ENCODE results near the gene ATG9A. TPM values are rescaled to one million over a fixed set of nuclear protein-coding genes. Genes with fewer than 3 reads are reported as not detected.

Gene ATG9A
- total RNA-seq, 5 donors from 2014 or later (not counting 1 experiment from before 2014, with no cell fraction given): 52.5 to 72.9 (median 57.6) TPM

GRCh38 chr2:219216535-219216915 is 12.9 kb downstream of the ATG9A start:
- WGBS (ENCODE audit: insufficient coverage): 88% methylated on average over 5 of the region's 6 CpGs
- Mint-ChIP-seq H3K4me3 (peak overlapping the region in 1 of 3 donors; percentile 83), H3K9me3 (no peaks in the 10 kb centered on the region), H3K4me1 (peaks cover 14 to 27% (median 20%) of the 10 kb centered on the region in 3 donors), H3K27ac (peak overlapping the region in 1 of 2 donors; percentile 71), H3K27me3 (no peaks in the 10 kb centered on the region), H3K36me3 (peaks cover 15% of the 10 kb centered on the region)
- ATAC-seq (replicated peaks in 1 of 4): no peak
- Histone ChIP-seq H3K4me3 (ENCODE audit: control insufficient read depth in 1 of 2, extremely low read depth in 1 of 2, low read length in 1 of 2) (no peak overlapping the region), H3K27ac (ENCODE audit: low read length) (no peak overlapping the region), H3K27me3 (replicated peaks in 1 of 2; ENCODE audit: control insufficient read depth in 2 of 2, extremely low read depth in 1 of 2, insufficient read depth in 2 of 2, low read length in 1 of 2) (no peaks in the 10 kb centered on the region), H3K9me3 (no peaks in the 10 kb centered on the region), H3K4me1 (ENCODE audit: control insufficient read depth in 1 of 2, extremely low read depth in 1 of 2, insufficient read depth in 2 of 2, low read length in 2 of 2) (peaks cover 4 to 25% of the 10 kb centered on the region in 2 experiments), H3K36me3 (ENCODE audit: control insufficient read depth in 2 of 2, extremely low read depth in 1 of 2, insufficient read depth in 1 of 2, low read length in 1 of 2) (peaks cover 7 to 20% of the 10 kb centered on the region in 2 donors)
- ChIA-PET CTCF (interaction anchor here (0.6 to 1.1 kb wide), 4 partner anchors 19 to 60 kb away, joined by 3 to 7 read pairs (median 3); partner anchors contain the start of gene SLC23A3 (in 1 of the 2)), POLR2A (no interaction called here)
- DNase-seq: no peak

GRCh38 chr2:219215871-219216534 is 13.4 kb downstream of the ATG9A start:
- peaks cover 2 to 15% of the 10 kb centered on the region in 2 donors for H3K36me3 ChIP-seq (ENCODE audit: control insufficient read depth in 2 of 2, extremely low read depth in 1 of 2, insufficient read depth in 1 of 2, low read length in 1 of 2)
- H3K27ac ChIP-seq (ENCODE audit: low read length): no peak overlapping the region
- 89% methylated on average over 19 of the region's 27 CpGs for WGBS (ENCODE audit: insufficient coverage)
- Mint-ChIP-seq H3K4me3 (no peak overlapping the region), H3K9me3 (no peaks in the 10 kb centered on the region), H3K36me3 (peaks cover 10% of the 10 kb centered on the region), H3K27ac (no peak overlapping the region), H3K4me1 (peaks cover 19 to 32% (median 23%) of the 10 kb centered on the region in 3 donors), H3K27me3 (no peaks in the 10 kb centered on the region)
- no peak overlapping the region for H3K4me3 ChIP-seq (ENCODE audit: control insufficient read depth in 1 of 2, extremely low read depth in 1 of 2, low read length in 1 of 2)
- ChIA-PET CTCF (interaction anchor here in 1 of 2 donors (0.6 to 1.1 kb wide), 3 partner anchors 45 to 59 kb away, joined by 3 read pairs; partner anchors contain the start of gene SLC23A3), POLR2A (no interaction called here)
- H3K4me1 ChIP-seq (ENCODE audit: control insufficient read depth in 1 of 2, extremely low read depth in 1 of 2, insufficient read depth in 2 of 2, low read length in 2 of 2): peaks cover 4 to 29% of the 10 kb centered on the region in 2 experiments
- no peaks in the 10 kb centered on the region for H3K27me3 ChIP-seq (replicated peaks in 1 of 2; ENCODE audit: control insufficient read depth in 2 of 2, extremely low read depth in 1 of 2, insufficient read depth in 2 of 2, low read length in 1 of 2)
- DNase-seq (no peak), ATAC-seq (replicated peaks in 1 of 4) (no peak)
- H3K9me3 ChIP-seq: no peaks in the 10 kb centered on the region

- WGBS (ENCODE audit: insufficient coverage): 93% methylated on average over 2 of the region's 6 CpGs
- DNase-seq: no peak
- CTCF ChIA-PET: no interaction called here
- H3K27me3 Mint-ChIP-seq: no peaks in the 10 kb centered on the region
- H3K4me3 Mint-ChIP-seq: no peak overlapping the region
- peak overlapping the region in 1 of 2 donors; percentile 45 for H3K27ac Mint-ChIP-seq
- Histone ChIP-seq H3K9me3 (no peaks in the 10 kb centered on the region), H3K4me3 (ENCODE audit: control insufficient read depth in 1 of 2, extremely low read depth in 1 of 2, low read length in 1 of 2) (no peak overlapping the region), H3K36me3 (ENCODE audit: control insufficient read depth in 2 of 2, extremely low read depth in 1 of 2, insufficient read depth in 1 of 2, low read length in 1 of 2) (peaks cover 0 to 6% of the 10 kb centered on the region in 2 donors), H3K27ac (ENCODE audit: low read length) (no peak overlapping the region), H3K4me1 (ENCODE audit: control insufficient read depth in 1 of 2, extremely low read depth in 1 of 2, insufficient read depth in 2 of 2, low read length in 2 of 2) (peaks cover 4 to 41% of the 10 kb centered on the region in 2 experiments), H3K27me3 (replicated peaks in 1 of 2; ENCODE audit: control insufficient read depth in 2 of 2, extremely low read depth in 1 of 2, insufficient read depth in 2 of 2, low read length in 1 of 2) (no peaks in the 10 kb centered on the region)
- H3K4me1 Mint-ChIP-seq: peaks cover 31 to 40% (median 31%) of the 10 kb centered on the region in 3 donors
- ATAC-seq (replicated peaks in 1 of 4): no peak
- POLR2A ChIA-PET: no interaction called here
- no peaks in the 10 kb centered on the region for H3K9me3 Mint-ChIP-seq
- peaks cover 3% of the 10 kb centered on the region for H3K36me3 Mint-ChIP-seq
These were observed 14.7 kb downstream of the ATG9A start for GRCh38 chr2:219214786-219215185.

- H3K36me3 ChIP-seq (ENCODE audit: control insufficient read depth in 2 of 2, extremely low read depth in 1 of 2, insufficient read depth in 1 of 2, low read length in 1 of 2): peaks cover 0 to 12% of the 10 kb centered on the region in 2 donors
- H3K27me3 Mint-ChIP-seq: no peaks in the 10 kb centered on the region
- ChIA-PET CTCF (no interaction called here), POLR2A (no interaction called here)
- no peak overlapping the region for H3K27ac ChIP-seq (ENCODE audit: low read length)
- no peaks in the 10 kb centered on the region for H3K9me3 ChIP-seq
- H3K36me3 Mint-ChIP-seq: peaks cover 3% of the 10 kb centered on the region
- H3K4me1 ChIP-seq (ENCODE audit: control insufficient read depth in 1 of 2, extremely low read depth in 1 of 2, insufficient read depth in 2 of 2, low read length in 2 of 2): peaks cover 6 to 41% of the 10 kb centered on the region in 2 experiments
- H3K4me1 Mint-ChIP-seq: peaks cover 30 to 39% (median 32%) of the 10 kb centered on the region in 3 donors
- H3K4me3 Mint-ChIP-seq: no peak overlapping the region
- ATAC-seq (replicated peaks in 1 of 4): no peak
- 97% methylated on average over 7 of the region's 15 CpGs for WGBS (ENCODE audit: insufficient coverage)
- no peak overlapping the region for H3K4me3 ChIP-seq (ENCODE audit: control insufficient read depth in 1 of 2, extremely low read depth in 1 of 2, low read length in 1 of 2)
- DNase-seq: no peak
- no peaks in the 10 kb centered on the region for H3K9me3 Mint-ChIP-seq
- H3K27ac Mint-ChIP-seq: no peak overlapping the region
- no peaks in the 10 kb centered on the region for H3K27me3 ChIP-seq (replicated peaks in 1 of 2; ENCODE audit: control insufficient read depth in 2 of 2, extremely low read depth in 1 of 2, insufficient read depth in 2 of 2, low read length in 1 of 2)
These were observed 15.3 kb downstream of the ATG9A start for GRCh38 chr2:219214141-219214540.

- POLR2A ChIA-PET: no interaction called here
- no peaks in the 10 kb centered on the region for H3K9me3 ChIP-seq
- H3K4me3 ChIP-seq (ENCODE audit: control insufficient read depth in 1 of 2, extremely low read depth in 1 of 2, low read length in 1 of 2): no peak overlapping the region
- Mint-ChIP-seq H3K4me3 (no peak overlapping the region), H3K4me1 (peaks cover 32 to 41% (median 35%) of the 10 kb centered on the region in 3 donors), H3K27ac (peak overlapping the region in 1 of 2 donors; percentile 44), H3K9me3 (no peaks in the 10 kb centered on the region), H3K36me3 (peaks cover 3% of the 10 kb centered on the region), H3K27me3 (no peaks in the 10 kb centered on the region)
- peaks cover 6 to 42% of the 10 kb centered on the region in 2 experiments for H3K4me1 ChIP-seq (ENCODE audit: control insufficient read depth in 1 of 2, extremely low read depth in 1 of 2, insufficient read depth in 2 of 2, low read length in 2 of 2)
- peaks cover 0 to 17% of the 10 kb centered on the region in 2 donors for H3K36me3 ChIP-seq (ENCODE audit: control insufficient read depth in 2 of 2, extremely low read depth in 1 of 2, insufficient read depth in 1 of 2, low read length in 1 of 2)
- WGBS (ENCODE audit: insufficient coverage): 95% methylated on average over 10 of the region's 10 CpGs
- ATAC-seq (replicated peaks in 1 of 4) (no peak), DNase-seq (no peak)
- H3K27ac ChIP-seq (ENCODE audit: low read length): no peak overlapping the region
- H3K27me3 ChIP-seq (replicated peaks in 1 of 2; ENCODE audit: control insufficient read depth in 2 of 2, extremely low read depth in 1 of 2, insufficient read depth in 2 of 2, low read length in 1 of 2): no peaks in the 10 kb centered on the region
- CTCF ChIA-PET: interaction anchor here in 1 of 2 donors (0.8 kb wide), 1 partner anchor 55 kb away, joined by 3 read pairs; no protein-coding TSS in a partner anchor
These were observed 15.9 kb downstream of the ATG9A start for GRCh38 chr2:219213486-219214071.

- Mint-ChIP-seq H3K36me3 (peaks cover 7% of the 10 kb centered on the region), H3K4me3 (no peak overlapping the region), H3K27ac (no peak overlapping the region), H3K9me3 (no peaks in the 10 kb centered on the region), H3K4me1 (peaks cover 36 to 45% (median 40%) of the 10 kb centered on the region in 3 donors), H3K27me3 (no peaks in the 10 kb centered on the region)
- Histone ChIP-seq H3K27me3 (replicated peaks in 1 of 2; ENCODE audit: control insufficient read depth in 2 of 2, extremely low read depth in 1 of 2, insufficient read depth in 2 of 2, low read length in 1 of 2) (no peaks in the 10 kb centered on the region), H3K4me1 (ENCODE audit: control insufficient read depth in 1 of 2, extremely low read depth in 1 of 2, insufficient read depth in 2 of 2, low read length in 2 of 2) (peaks cover 5 to 42% of the 10 kb centered on the region in 2 experiments), H3K36me3 (ENCODE audit: control insufficient read depth in 2 of 2, extremely low read depth in 1 of 2, insufficient read depth in 1 of 2, low read length in 1 of 2) (peaks cover 0 to 23% of the 10 kb centered on the region in 2 donors), H3K9me3 (no peaks in the 10 kb centered on the region), H3K27ac (ENCODE audit: low read length) (no peak overlapping the region), H3K4me3 (ENCODE audit: control insufficient read depth in 1 of 2, extremely low read depth in 1 of 2, low read length in 1 of 2) (no peak overlapping the region)
- DNase-seq (no peak), ATAC-seq (replicated peaks in 1 of 4) (no peak)
- POLR2A ChIA-PET: no interaction called here
- CTCF ChIA-PET: interaction anchor here (0.6 to 0.8 kb wide), 2 partner anchors 45 to 55 kb away, joined by 3 to 4 read pairs; no protein-coding TSS in a partner anchor
- WGBS (ENCODE audit: insufficient coverage): 95% methylated on average over 4 of the region's 8 CpGs
These were observed 16.4 kb downstream of the ATG9A start for GRCh38 chr2:219213026-219213415.

Measured in T-cell (primary cell).